Measurements from ENCODE around the gene LGALS9. TPM values are rescaled to one million over a fixed set of nuclear protein-coding genes. Genes with fewer than 3 reads are reported as not detected.
"Not testable (repeated sequence)": the region's sequence is repeated elsewhere in the genome, so short reads cannot be mapped to it uniquely, and the experiment has no call there.

LGALS9 gene
- total RNA-seq, 1 experiment from 2014 or later: 113 TPM

DNA sequence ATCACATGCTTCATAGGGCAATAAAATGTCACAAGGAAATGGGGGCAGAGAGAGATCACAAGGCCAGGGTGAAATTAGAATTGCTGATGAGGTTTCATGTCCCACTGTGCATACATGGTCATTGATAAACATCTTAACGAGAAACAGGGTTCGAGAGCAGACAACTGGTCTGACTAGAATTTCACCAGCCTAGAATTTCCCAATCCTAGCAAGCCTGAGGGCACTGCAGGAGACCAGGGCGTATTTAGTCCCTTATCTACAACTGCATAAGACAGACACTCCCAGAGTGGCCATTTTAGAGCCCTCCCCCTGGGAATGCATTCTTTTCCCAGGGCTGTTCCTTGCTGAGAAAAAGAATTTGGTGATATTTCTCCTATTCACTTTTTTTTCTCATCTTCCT lies 55.3 kb downstream of the LGALS9 start:
- DNase-seq (ENCODE audit: low read depth): not testable (repeated sequence)

DNA sequence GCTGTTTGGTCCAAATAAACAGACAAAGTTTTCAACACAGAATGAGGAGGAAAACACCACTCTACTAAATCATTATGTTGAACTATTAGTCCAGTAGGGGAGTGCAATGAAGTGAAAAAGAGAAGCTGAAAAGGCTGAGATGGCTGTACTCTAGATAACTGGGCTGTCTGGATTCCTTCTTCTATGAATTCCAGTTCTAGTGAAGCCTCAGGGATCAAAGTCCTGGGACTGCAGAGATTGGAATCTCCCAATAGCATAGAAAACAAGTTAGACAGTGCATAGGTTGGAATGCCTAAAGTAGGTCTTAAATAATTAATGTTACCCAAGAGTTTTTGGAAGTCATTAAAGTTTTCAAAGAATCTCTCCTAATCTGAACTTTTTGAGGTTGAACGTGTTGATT lies 59.9 kb downstream of the LGALS9 start:
- DNase-seq (ENCODE audit: low read depth): no peak

DNA sequence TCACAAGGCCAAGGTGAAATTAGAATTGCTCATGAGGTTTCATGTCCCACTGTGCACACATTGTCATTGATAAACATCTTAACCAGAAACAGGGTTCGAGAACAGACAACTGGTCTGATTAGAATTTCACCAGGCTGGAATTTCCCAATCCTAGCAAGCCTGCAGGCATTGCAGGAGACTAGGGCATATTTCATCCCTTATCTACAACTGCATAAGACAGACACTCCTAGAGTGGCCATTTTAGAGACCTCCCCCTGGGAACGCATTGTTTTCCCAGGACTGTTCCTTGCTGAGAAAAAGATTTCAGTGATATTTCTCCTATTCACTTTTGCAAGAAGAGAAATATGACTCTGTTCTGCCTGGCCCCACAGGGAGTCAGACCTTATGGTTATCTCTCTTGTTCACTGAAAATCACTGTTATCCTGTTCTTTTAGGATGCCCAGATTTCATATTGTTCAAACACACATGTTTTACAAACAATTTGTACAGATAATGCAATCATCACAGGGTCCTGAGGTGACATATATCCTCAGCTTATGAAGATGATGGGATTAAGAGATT lies 64.3 kb downstream of the LGALS9 start:
- not testable (repeated sequence) for DNase-seq (ENCODE audit: low read depth)

Other genes with a start within 250 kb of the LGALS9 start
- gene KSR1, start 174.7 kb upstream of the LGALS9 start, total RNA-seq (2014; rRNA removed; shearing (Covaris generic)): 2.5 and 3.8 TPM in 2 replicates
- not detected in 2 replicates for gene NOS2, start 169.3 kb downstream of the LGALS9 start, total RNA-seq (2014; rRNA removed; shearing (Covaris generic))